ENCODE measurements around the gene LRRC8C.
"Not testable (repeated sequence)": the region's sequence is repeated elsewhere in the genome, so short reads cannot be mapped to it uniquely, and the experiment has no call there.

The LRRC8C gene

DNA sequence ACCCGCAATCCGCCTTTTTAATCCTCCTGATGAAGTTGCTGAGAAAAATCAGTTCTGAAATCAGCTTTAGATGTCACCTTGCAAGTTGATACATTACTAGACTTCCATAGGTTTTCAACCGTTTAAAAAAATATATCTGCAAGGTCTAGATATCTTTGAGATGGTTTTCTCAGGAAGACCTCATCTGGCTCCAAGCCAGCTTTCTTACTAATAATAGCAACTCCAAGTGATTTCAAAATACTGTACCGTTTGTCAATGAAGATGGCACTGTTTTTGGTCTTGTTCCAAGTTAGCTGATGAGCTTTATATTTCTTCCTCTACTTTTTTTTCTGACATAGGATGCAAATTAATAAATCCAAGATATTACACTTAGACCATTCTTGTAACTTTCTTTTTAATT is 40.3 kb downstream of the LRRC8C start:
- DNase-seq = no peak

DNA sequence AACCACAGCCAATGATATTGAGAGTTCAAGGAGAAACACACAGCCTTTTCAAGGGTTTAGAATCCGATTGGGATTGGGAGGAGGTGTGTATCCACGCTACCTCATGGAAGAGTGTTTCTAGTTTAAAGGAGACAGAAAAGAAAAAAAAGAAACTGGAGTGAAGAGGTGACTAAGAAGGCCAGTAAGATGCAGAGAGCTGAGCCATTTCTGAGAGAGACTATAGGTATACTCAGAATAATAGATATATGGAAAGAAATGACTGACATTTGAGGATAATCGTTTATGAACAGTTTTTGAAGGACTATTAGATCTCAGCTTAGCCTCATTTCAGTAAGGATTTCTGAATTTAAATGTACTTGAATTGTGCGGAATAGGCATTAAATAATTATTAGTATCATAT is 42.8 kb downstream of the LRRC8C start:
- no peak for DNase-seq

DNA sequence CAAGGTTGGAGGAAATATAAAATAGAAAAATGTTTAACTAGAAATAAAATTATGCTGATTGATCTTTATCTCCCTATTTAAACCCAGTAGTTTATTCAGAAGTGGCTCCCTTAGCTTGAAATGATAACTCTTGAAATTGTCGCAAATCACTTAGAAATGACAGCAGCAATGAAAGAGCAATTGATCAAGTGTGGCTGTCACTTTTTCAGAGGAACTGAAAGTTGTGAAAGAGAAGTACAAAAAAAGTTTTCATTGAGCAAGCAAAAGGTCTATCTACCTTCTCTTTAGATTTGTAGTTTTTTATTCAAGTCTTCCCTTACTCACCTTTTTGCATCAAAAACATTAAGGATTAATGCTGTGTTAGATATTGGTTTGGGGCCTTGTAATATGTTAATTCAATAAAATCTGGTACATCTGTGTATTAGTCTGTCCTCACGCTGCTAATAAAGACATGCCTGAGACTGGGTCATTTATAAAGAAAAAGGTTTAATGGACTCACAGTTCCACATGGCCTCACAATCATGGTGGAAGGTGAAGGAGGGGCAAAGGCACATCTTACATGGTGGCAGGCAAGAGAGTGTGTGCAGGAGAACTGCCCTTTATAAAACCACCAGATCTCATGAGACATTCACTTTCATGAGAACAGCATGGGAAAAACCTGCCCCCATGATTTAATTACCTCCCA is 48.3 kb downstream of the LRRC8C start:
- no peak for DNase-seq

GRCh38 chr1:89682611-89683010 is 49.7 kb downstream of the LRRC8C start:
- DNase-seq = no peak

GRCh38 chr1:89685461-89685860 is 52.5 kb downstream of the LRRC8C start:
- DNase-seq = no peak

GRCh38 chr1:89686520-89686919 is 53.6 kb downstream of the LRRC8C start:
- no peak for DNase-seq

GRCh38 chr1:89687254-89687653 is 54.3 kb downstream of the LRRC8C start:
- DNase-seq = no peak

DNA sequence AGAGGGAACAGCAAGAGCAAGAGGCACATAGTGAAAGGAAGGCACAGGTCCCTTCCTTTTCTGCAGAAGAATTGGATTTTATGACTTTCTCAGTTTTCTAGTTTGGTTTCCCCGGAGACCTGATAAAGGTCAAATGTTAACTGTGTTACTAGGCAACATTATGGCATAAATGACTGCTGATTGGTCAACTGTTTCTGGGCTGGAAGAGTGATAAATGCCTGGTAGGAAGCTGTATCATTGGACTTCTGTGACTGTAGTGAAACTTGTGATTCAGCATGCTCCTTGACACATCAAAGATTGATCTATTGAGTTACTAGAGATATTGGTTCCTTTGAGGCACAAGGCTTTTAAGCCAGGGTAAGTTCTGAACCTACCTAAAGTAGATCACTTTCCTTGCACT is 55.7 kb downstream of the LRRC8C start:
- no peak for DNase-seq

DNA sequence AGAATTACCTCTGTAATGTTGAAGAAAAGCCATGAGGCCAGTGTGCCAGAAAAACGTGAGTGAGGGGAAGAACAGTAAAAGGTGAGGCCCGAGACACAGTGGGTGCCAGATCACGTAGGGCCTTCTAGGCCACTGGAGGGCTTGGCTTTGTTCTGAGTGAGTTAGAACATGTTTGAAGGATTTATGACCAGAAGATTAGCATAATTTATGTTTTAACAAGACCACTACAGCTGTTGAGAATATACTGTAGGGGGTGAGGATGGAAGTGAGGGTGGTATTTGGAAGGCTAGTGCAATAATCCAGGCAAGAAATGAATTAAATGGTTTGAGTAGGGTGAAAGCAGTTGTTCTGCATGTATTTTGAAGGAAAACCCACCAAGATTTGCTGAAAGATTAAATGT is 56.3 kb downstream of the LRRC8C start:
- no peak for DNase-seq

DNA sequence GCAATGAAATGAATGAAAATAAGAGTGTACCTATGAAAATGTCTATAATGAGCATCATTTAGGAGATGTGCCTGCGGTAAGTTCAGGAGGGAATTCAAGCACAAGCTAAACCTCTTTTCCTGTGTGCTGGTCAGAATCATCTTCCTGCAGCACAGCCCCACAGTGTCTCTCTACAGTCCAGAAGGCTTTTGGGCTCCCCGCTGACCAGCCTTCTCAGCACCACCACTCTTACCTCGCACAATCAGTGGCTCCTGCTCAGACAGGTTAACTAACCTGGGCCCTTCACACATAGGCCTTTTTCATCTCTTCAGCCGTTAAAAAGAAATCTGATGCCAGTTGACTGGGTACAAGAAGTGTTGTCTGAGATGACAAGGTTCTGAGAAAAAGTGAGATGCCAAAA is 57.7 kb downstream of the LRRC8C start:
- DNase-seq = no peak

DNA sequence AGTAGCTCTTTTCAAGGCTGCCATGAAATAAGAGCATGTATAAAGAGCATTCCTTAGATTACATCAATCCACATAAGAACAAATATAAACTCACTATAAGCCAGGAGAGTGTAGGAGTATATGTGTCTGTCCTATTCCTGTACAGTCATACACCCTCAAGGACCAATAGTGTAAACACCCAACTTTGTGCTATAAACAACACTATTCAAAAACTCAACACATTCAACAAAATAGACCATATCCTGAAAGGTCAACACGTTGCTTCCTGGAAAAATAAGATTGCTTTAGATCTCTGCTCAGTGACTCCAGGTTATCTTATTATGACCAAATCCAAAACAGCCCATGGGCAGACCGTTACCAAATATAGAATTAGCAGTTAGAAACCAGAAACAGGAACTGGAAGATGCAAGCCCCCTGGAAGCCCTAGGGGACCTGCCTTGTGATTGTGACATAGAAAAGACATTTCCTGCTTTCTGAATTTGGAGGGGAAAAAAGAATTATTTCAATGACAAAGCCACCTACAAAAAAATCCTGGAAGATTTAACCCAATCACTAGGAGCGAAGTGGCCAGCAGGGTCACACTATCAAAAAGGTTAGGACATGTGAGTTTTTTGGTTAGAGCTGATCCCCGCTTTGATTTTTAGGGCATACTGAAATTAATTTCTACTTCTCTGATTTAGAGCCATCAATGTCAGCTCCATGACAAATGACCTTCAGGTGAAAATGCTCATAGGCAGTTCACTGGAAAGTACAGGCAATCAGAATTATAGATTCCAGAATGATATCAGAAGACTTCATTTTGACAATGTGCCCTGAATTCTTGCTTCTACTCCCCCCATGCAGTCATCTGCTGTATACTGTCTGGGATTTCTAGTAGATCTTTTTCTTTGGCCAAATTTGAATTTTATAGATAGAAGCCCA is 59.9 kb downstream of the LRRC8C start:
- no peak for DNase-seq

GRCh38 chr1:89695847-89696246 is 62.9 kb downstream of the LRRC8C start:
- DNase-seq = no peak

DNA sequence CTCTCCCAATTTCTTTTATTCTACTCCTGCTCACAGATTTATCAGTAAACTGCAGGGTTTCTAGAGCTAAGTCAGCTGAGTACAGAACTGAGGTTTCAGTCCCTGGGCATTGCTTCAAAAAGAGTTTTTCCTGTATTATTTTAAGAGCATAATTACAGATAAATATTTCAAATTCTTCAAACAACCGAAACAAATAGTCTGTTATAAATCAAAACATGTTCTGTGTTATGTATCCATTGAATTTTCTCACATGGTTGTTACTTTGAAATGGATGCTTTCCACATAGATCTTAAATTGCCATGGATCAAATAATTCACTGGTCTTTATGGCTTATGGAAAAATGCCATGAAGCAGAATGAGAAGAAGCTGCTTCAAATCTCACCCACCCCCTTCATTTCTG is 64.5 kb downstream of the LRRC8C start:
- no peak for DNase-seq

DNA sequence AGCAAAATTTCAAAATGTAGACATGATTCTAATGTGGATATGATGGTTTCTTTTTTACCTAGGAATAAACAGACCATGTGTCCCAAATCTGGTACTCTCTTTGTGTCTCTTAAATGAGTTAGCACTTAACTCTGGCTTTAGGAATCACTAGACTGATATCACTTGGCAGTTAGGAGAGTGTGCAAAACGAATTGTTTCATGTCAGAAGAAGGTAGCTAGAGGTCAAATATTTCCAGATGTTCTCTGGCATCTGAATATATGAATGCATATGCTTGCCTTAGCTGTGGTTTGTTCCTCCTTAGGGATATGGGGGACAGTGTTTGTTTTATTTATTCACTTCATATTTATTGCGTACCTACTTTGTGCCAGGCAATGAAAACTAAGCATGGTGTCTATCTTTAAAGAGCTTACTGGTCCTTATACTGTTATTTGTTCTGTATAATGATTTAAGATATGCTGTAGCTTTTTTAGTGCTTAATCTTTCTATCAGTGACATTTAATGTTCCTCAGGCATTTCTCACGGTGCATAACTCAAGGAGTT is 65.2 kb downstream of the LRRC8C start:
- no peak for DNase-seq

GRCh38 chr1:89698624-89699023 is 65.7 kb downstream of the LRRC8C start:
- no peak for DNase-seq

- DNase-seq = no peak
These were observed 66.6 kb downstream of the LRRC8C start for GRCh38 chr1:89699451-89699986.

DNA sequence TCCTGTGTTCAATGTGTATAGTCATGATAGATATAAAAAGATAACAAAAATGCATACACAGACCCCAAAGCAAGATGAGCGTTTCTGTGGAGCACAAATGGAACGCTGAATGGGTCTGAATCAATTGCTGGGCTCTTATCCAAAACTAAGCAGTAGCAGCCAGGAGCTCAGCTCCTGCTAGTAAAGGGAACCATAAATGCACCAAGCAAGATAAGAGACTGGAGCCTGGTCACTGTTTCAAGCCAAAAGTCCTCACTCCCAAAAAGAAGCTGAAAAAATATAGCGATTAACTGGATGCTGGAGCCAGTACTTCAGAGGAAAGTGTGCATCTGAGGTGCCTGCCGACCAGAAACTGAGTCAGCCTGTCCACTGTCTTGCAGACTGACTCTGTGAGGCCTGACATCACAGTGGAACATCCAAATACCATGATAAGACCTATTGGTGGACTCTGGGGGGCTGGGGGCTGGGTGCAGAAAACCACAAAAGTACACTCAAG is 68.9 kb downstream of the LRRC8C start:
- no peak for DNase-seq

- DNase-seq = no peak
These were observed 69.7 kb downstream of the LRRC8C start for GRCh38 chr1:89702520-89703045.

- no peak for DNase-seq
These were observed 70.5 kb downstream of the LRRC8C start for GRCh38 chr1:89703469-89703868.

GRCh38 chr1:89704014-89704413 is 71.1 kb downstream of the LRRC8C start:
- no peak for DNase-seq

DNA sequence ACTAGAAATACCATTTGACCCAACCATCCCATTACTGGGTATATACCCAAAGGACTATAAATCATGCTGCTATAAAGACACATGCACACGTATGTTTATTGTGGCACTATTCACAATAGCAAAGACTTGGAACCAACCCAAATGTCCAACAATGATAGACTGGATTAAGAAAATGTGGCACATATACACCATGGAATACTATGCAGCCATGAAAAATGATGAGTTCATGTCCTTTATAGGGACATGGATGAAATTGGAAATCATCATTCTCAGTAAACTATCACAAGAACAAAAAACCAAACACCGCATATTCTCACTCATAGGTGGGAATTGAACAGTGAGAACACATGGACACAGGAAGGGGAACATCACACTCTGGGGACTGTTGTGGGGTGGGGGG is 72.0 kb downstream of the LRRC8C start:
- DNase-seq = not testable (repeated sequence)

DNA sequence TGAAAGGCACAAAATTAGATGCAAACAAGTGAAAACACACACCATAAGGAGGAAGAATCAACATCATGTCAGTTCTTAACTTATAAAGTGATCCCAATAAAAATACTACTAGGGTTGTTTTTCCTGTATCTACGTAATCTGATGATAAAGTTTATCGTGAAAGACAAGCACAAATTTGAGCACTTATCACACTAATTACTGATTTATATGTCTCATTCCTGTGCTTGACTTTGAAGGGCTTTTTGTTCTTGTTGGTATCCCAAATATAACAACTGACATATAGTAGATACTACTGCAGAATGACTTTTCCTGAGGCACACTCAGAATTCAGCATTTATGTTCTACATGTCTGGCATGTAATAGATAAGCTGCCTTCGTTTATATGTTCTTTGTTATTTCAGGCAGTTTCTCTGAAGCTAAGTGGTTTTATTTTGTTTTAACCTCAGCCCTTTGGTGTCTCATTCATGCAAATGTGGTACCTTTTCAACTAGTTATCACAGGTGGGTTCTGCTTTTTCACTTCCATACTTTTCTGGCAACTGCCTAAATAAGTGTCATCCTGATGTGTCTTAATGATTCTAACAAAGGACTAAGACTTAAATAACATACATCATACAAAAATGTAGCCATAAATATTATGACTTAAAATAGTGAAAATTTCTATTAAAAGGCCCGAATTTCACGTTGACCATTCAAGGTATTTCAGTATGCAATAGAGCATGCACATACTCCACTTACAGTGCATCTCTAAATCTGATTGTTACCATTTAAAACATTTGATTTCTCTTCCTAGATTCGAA is 73.2 kb downstream of the LRRC8C start:
- no peak for DNase-seq

GRCh38 chr1:89706700-89707012 is 73.7 kb downstream of the LRRC8C start:
- no peak for DNase-seq
